SU-DHL-6 (cell line): Measurements from ENCODE around the gene GNE.

Source experiments
- H2AFZ ChIP-seq: fragments of 200-600 bp; sonication (generic); 2 replicates; pipeline ENCODE4 v1.6.1; 2014; ENCODE audit warnings: low read depth, mild to moderate bottlenecking, moderate library complexity, mixed read lengths, antibody characterized with exemption, low read length; ENCODE audit not compliant: severe bottlenecking
- H3F3A ChIP-seq: fragments of 200-600 bp; shearing (Covaris generic); 2 replicates; pipeline ENCODE4 v1.6.0; 2016; ENCODE audit warnings: antibody characterized with exemption, mild to moderate bottlenecking; ENCODE audit not compliant: insufficient read depth
- H3K27ac ChIP-seq: fragments of 200-600 bp; sonication (generic); 2 replicates; pipeline ENCODE4 v1.5.1; 2016; ENCODE audit warnings: low read depth, mild to moderate bottlenecking, low read length, moderate library complexity, mixed read lengths
- H3K27me3 ChIP-seq: fragments of 200-600 bp; sonication (generic), shearing (Covaris generic); 2 replicates; pipeline ENCODE4 v1.6.0; 2014; ENCODE audit warnings: mild to moderate bottlenecking, low read length
- H3K36me3 ChIP-seq: fragments of 200-600 bp; sonication (generic); 2 replicates; pipeline ENCODE4 v1.6.1; 2014; ENCODE audit warnings: mild to moderate bottlenecking, low read length, mixed read lengths
- H3K4me2 ChIP-seq: fragments of 300-600, 200-600 bp; shearing (Covaris generic), sonication (generic); 2 replicates; pipeline ENCODE4 v1.6.0; 2014; ENCODE audit warnings: low read length, low read depth, mild to moderate bottlenecking; ENCODE audit not compliant: poor library complexity, severe bottlenecking
- H3K4me3 ChIP-seq: fragments of 200-600 bp; sonication (generic); 2 replicates; pipeline ENCODE4 v1.5.1; 2014; ENCODE audit warnings: antibody characterized with exemption, low read length, mild to moderate bottlenecking, mixed read lengths; ENCODE audit not compliant: insufficient read depth, poor library complexity, severe bottlenecking
- H3K79me2 ChIP-seq: fragments of 200-600 bp; sonication (generic); 2 replicates; pipeline ENCODE4 v1.6.1; 2014; ENCODE audit warnings: mild to moderate bottlenecking, low read length, moderate library complexity; ENCODE audit not compliant: insufficient read depth
- H3K9ac ChIP-seq: fragments of 200-600 bp; sonication (generic); 2 replicates; pipeline ENCODE4 v1.7.0; 2014; ENCODE audit warnings: mild to moderate bottlenecking, low read length
- H3K9me2 ChIP-seq: fragments of 200-600 bp; sonication (generic); replicated peaks from 2 replicates; pipeline ENCODE4 v1.6.1; 2014; ENCODE audit warnings: low read length; ENCODE audit not compliant: insufficient read depth
- H3K9me3 ChIP-seq: fragments of 200-600 bp; sonication (generic); 2 replicates; pipeline ENCODE4 v1.6.1; 2014; ENCODE audit warnings: low read length, mixed read lengths; ENCODE audit not compliant: insufficient read depth
- H4K20me1 ChIP-seq: fragments of 200-600 bp; sonication (generic); 2 replicates; pipeline ENCODE4 v1.6.1; 2014; ENCODE audit warnings: low read depth, mild to moderate bottlenecking, antibody characterized with exemption, low read length, moderate library complexity, mixed read lengths
- CTCF ChIP-seq: fragments of 200-600 bp; sonication (generic); IDR thresholded peaks from one replicate; pipeline ENCODE4 v1.5.1; 2017; ENCODE audit warnings: antibody characterized with exemption, mild to moderate bottlenecking, low read length, moderate library complexity; ENCODE audit not compliant: insufficient read depth, poor library complexity, severe bottlenecking
- EZH2phosphoT487 ChIP-seq: fragments of 200-600 bp; sonication (generic), shearing (Covaris generic); conservative IDR thresholded peaks from 2 replicates; pipeline ENCODE4 v1.6.1; 2018; ENCODE audit warnings: mild to moderate bottlenecking, antibody characterized with exemption, low read length, moderate library complexity, mixed read lengths

GNE gene

GRCh38 chr9:36190388-36191289 lies 67.6 kb downstream of the GNE start, which contains the start of gene CLTA:
CLTA (plus strand) TSS chr9:36190921; CDS start chr9:36191057, 136 bp downstream.
- Histone ChIP-seq H3K9me2 (no peaks in the 10 kb centered on the region), H3K4me2 (peak within 1 kb of the TSS; percentile 98), H3K9me3 (no peaks in the 10 kb centered on the region), H2AFZ (peak within 1 kb of the TSS; percentile 87), H3K27me3 (no peaks in the 10 kb centered on the region), H4K20me1 (peaks cover 32% of the 10 kb centered on the region), H3K79me2 (peaks cover 49% of the 10 kb centered on the region), H3K9ac (peak within 1 kb of the TSS; percentile 91), H3K4me3 (peak within 1 kb of the TSS; percentile 79), H3K27ac (peak within 1 kb of the TSS; percentile 69), H3F3A (no peaks in the 10 kb centered on the region; the same call in 1 of the 2 replicates), H3K36me3 (no peaks in the 10 kb centered on the region; the same call in 1 of the 2 replicates)
- peak; percentile 61 for TF ChIP-seq CTCF
- TF ChIP-seq EZH2phosphoT487, result no peak

- peaks cover 42% of the 10 kb centered on the region for H3K79me2 ChIP-seq
- peak overlapping the region; percentile 91 for H3K9ac ChIP-seq
- peak overlapping the region; percentile 98 for H3K4me2 ChIP-seq
- peaks cover 27% of the 10 kb centered on the region for H4K20me1 ChIP-seq
- peak overlapping the region; percentile 79 for H3K4me3 ChIP-seq
- no peaks in the 10 kb centered on the region for H3K27me3 ChIP-seq
- TF ChIP-seq EZH2phosphoT487 (no peak), CTCF (no peak)
- H2AFZ ChIP-seq, result peak overlapping the region; percentile 87
- no peaks in the 10 kb centered on the region; the same call in 1 of the 2 replicates for H3F3A ChIP-seq
- peak overlapping the region; percentile 69 for H3K27ac ChIP-seq
- H3K9me2 ChIP-seq, result no peaks in the 10 kb centered on the region
- no peaks in the 10 kb centered on the region for H3K9me3 ChIP-seq
- no peaks in the 10 kb centered on the region; the same call in 1 of the 2 replicates for H3K36me3 ChIP-seq
Measured at GRCh38 chr9:36189976-36190375, 68.3 kb downstream of the GNE start.

GRCh38 chr9:36188212-36188611 lies 70.0 kb downstream of the GNE start:
- H3K9ac ChIP-seq, result no peak overlapping the region

More at GRCh38 chr9:36188212-36188611, 70.0 kb downstream of the GNE start:
- H3K79me2 ChIP-seq, result peaks cover 25% of the 10 kb centered on the region
- no peak overlapping the region for H3K27ac ChIP-seq
- H3K4me3 ChIP-seq, result no peak overlapping the region
- no peaks in the 10 kb centered on the region for H3K9me3 ChIP-seq
- H3F3A ChIP-seq, result no peaks in the 10 kb centered on the region; the same call in 1 of the 2 replicates
- H3K36me3 ChIP-seq, result no peaks in the 10 kb centered on the region
- no peak overlapping the region for H3K4me2 ChIP-seq
- no peaks in the 10 kb centered on the region for H3K27me3 ChIP-seq
- H2AFZ ChIP-seq, result no peak overlapping the region
- no peaks in the 10 kb centered on the region for H3K9me2 ChIP-seq
- peaks cover 17% of the 10 kb centered on the region for H4K20me1 ChIP-seq
- TF ChIP-seq CTCF (no peak), EZH2phosphoT487 (no peak)
